ENCODE measurements around the gene CSAD. TPM values are rescaled to one million over a fixed set of nuclear protein-coding genes. Genes with fewer than 3 reads are reported as not detected.
"Not testable (repeated sequence)": the region's sequence is repeated elsewhere in the genome, so short reads cannot be mapped to it uniquely, and the experiment has no call there.

Gene CSAD
- total RNA-seq, 5 donors from 2014 or later (not counting 1 experiment from before 2014, with no cell fraction given): 48.6 to 69.6 (median 62.3) TPM

GRCh38 chr12:53204351-53204750, 23.6 kb upstream of the CSAD start:
- no peaks in the 10 kb centered on the region for H3K9me3 Mint-ChIP-seq
- no peak overlapping the region for H3K27ac ChIP-seq (ENCODE audit: low read length)

DNA sequence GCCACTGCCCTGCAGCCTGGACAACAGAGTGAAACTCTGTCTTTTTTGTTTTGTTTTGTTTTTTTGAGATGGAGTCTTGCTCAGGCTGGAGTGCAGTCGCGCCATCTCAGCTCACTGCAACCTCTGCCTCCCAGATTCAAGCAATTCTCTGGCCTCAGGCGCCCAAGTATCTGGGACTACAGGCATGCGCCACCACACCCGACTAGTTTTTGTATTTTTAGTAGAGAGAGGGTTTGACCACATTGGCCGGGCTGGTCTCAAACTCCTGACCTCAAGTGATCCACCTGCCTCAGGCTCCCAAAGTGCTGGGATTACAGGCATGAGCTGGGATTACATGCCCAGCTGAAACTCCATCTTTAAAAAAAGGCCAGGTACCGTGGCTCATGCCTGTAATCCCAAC, 21.6 kb upstream of the CSAD start:
- peak overlapping the region in 1 of 2 donors; percentile 88 for H3K27ac Mint-ChIP-seq

More at GRCh38 chr12:53204351-53204750, 23.6 kb upstream of the CSAD start:
- Histone ChIP-seq H3K4me1 (ENCODE audit: control insufficient read depth in 1 of 2, extremely low read depth in 1 of 2, insufficient read depth in 2 of 2, low read length in 2 of 2) (peaks cover 48 to 88% of the 10 kb centered on the region in 2 experiments), H3K27me3 (replicated peaks in 1 of 2; ENCODE audit: control insufficient read depth in 2 of 2, extremely low read depth in 1 of 2, insufficient read depth in 2 of 2, low read length in 1 of 2) (no peaks in the 10 kb centered on the region), H3K4me3 (ENCODE audit: control insufficient read depth in 1 of 2, extremely low read depth in 1 of 2, low read length in 1 of 2) (no peak overlapping the region), H3K9me3 (no peaks in the 10 kb centered on the region), H3K36me3 (ENCODE audit: control insufficient read depth in 2 of 2, extremely low read depth in 1 of 2, insufficient read depth in 1 of 2, low read length in 1 of 2) (peaks cover 0 to 9% of the 10 kb centered on the region in 2 donors)
- no peaks in the 10 kb centered on the region for H3K27me3 Mint-ChIP-seq
- ATAC-seq (replicated peaks in 1 of 4): no peak
- POLR2A ChIA-PET: interaction anchor here in 1 of 2 donors (0.6 to 1.0 kb wide), 2 partner anchors 24 to 199 kb away, joined by 7 to 15 read pairs; partner anchors contain the start of genes CSAD and ZNF740
- CTCF ChIA-PET: no interaction called here
- peak overlapping the region; percentile 83 to 87 for H3K27ac Mint-ChIP-seq
- no peak for DNase-seq
- peak overlapping the region; percentile 69 to 83 (median 78) for H3K4me3 Mint-ChIP-seq
- H3K36me3 Mint-ChIP-seq: peaks cover 26% of the 10 kb centered on the region
- H3K4me1 Mint-ChIP-seq: peaks cover 87 to 91% (median 87%) of the 10 kb centered on the region in 3 donors
- no CpG with 5 or more reads among the region's 1 CpG for WGBS (ENCODE audit: insufficient coverage)

GRCh38 chr12:53201639-53202038, 20.9 kb upstream of the CSAD start:
- POLR2A ChIA-PET: interaction anchor here in 1 of 2 donors (0.5 kb wide), 1 partner anchor 195 kb away, joined by 5 read pairs; the partner anchor contains the start of gene EIF4B

More for the DNA sequence above, 21.6 kb upstream of the CSAD start:
- not testable (repeated sequence) for H3K4me3 ChIP-seq (ENCODE audit: control insufficient read depth in 1 of 2, extremely low read depth in 1 of 2, low read length in 1 of 2); H3K27me3 Mint-ChIP-seq; DNase-seq; H3K27me3 ChIP-seq (replicated peaks in 1 of 2; ENCODE audit: control insufficient read depth in 2 of 2, extremely low read depth in 1 of 2, insufficient read depth in 2 of 2, low read length in 1 of 2); ATAC-seq (replicated peaks in 1 of 4); H3K9me3 Mint-ChIP-seq; H3K9me3 ChIP-seq; H3K4me3 Mint-ChIP-seq; H3K27ac ChIP-seq (ENCODE audit: low read length)
- peaks cover 40 to 88% of the 10 kb centered on the region in 2 experiments for H3K4me1 ChIP-seq (ENCODE audit: control insufficient read depth in 1 of 2, extremely low read depth in 1 of 2, insufficient read depth in 2 of 2, low read length in 2 of 2)
- ChIA-PET POLR2A (interaction anchor here in 1 of 2 donors (0.5 kb wide), 1 partner anchor 196 kb away, joined by 5 read pairs; the partner anchor contains the start of gene EIF4B), CTCF (interaction anchor here in 1 of 2 donors (0.7 to 1.2 kb wide), 2 partner anchors 12 to 58 kb away, joined by 3 to 5 read pairs; no protein-coding TSS in a partner anchor)
- peaks cover 0 to 16% of the 10 kb centered on the region in 2 donors for H3K36me3 ChIP-seq (ENCODE audit: control insufficient read depth in 2 of 2, extremely low read depth in 1 of 2, insufficient read depth in 1 of 2, low read length in 1 of 2)
- 100% methylated on average over 2 of the region's 7 CpGs for WGBS (ENCODE audit: insufficient coverage)
- Mint-ChIP-seq H3K36me3 (peaks cover 40% of the 10 kb centered on the region), H3K4me1 (peaks cover 85 to 90% (median 85%) of the 10 kb centered on the region in 3 donors)

GRCh38 chr12:53201177-53201541, 20.4 kb upstream of the CSAD start:
- H3K9me3 Mint-ChIP-seq: no peaks in the 10 kb centered on the region
- peak overlapping the region; percentile 70 to 74 (median 71) for H3K4me3 Mint-ChIP-seq
- Histone ChIP-seq H3K27ac (ENCODE audit: low read length) (peak overlapping the region; percentile 38), H3K9me3 (no peaks in the 10 kb centered on the region), H3K4me1 (ENCODE audit: control insufficient read depth in 1 of 2, extremely low read depth in 1 of 2, insufficient read depth in 2 of 2, low read length in 2 of 2) (peaks cover 32 to 88% of the 10 kb centered on the region in 2 experiments), H3K4me3 (ENCODE audit: control insufficient read depth in 1 of 2, extremely low read depth in 1 of 2, low read length in 1 of 2) (no peak overlapping the region), H3K36me3 (ENCODE audit: control insufficient read depth in 2 of 2, extremely low read depth in 1 of 2, insufficient read depth in 1 of 2, low read length in 1 of 2) (peaks cover 2 to 28% of the 10 kb centered on the region in 2 donors), H3K27me3 (replicated peaks in 1 of 2; ENCODE audit: control insufficient read depth in 2 of 2, extremely low read depth in 1 of 2, insufficient read depth in 2 of 2, low read length in 1 of 2) (no peaks in the 10 kb centered on the region)
- peak overlapping the region; percentile 93 to 96 for H3K27ac Mint-ChIP-seq
- DNase-seq: no peak
- peaks cover 83 to 91% (median 89%) of the 10 kb centered on the region in 3 donors for H3K4me1 Mint-ChIP-seq
- H3K36me3 Mint-ChIP-seq: peaks cover 51% of the 10 kb centered on the region
- WGBS (ENCODE audit: insufficient coverage): 67% methylated on average over 1 of the region's 1 CpG
- ATAC-seq (replicated peaks in 1 of 4): no peak
- ChIA-PET CTCF (interaction anchor here (0.5 to 1.2 kb wide), 3 partner anchors 11 to 803 kb away, joined by 3 to 6 read pairs (median 5); no protein-coding TSS in a partner anchor), POLR2A (no interaction called here)
- no peaks in the 10 kb centered on the region for H3K27me3 Mint-ChIP-seq

More at GRCh38 chr12:53201639-53202038, 20.9 kb upstream of the CSAD start:
- Mint-ChIP-seq H3K27me3 (no peaks in the 10 kb centered on the region), H3K4me1 (peaks cover 84 to 90% (median 87%) of the 10 kb centered on the region in 3 donors), H3K27ac (peak overlapping the region; percentile 74 to 88), H3K36me3 (peaks cover 47% of the 10 kb centered on the region), H3K4me3 (peak overlapping the region; percentile 13 to 74 (median 36)), H3K9me3 (no peaks in the 10 kb centered on the region)
- Histone ChIP-seq H3K9me3 (no peaks in the 10 kb centered on the region), H3K4me3 (ENCODE audit: control insufficient read depth in 1 of 2, extremely low read depth in 1 of 2, low read length in 1 of 2) (no peak overlapping the region), H3K4me1 (ENCODE audit: control insufficient read depth in 1 of 2, extremely low read depth in 1 of 2, insufficient read depth in 2 of 2, low read length in 2 of 2) (peaks cover 35 to 90% of the 10 kb centered on the region in 2 experiments), H3K36me3 (ENCODE audit: control insufficient read depth in 2 of 2, extremely low read depth in 1 of 2, insufficient read depth in 1 of 2, low read length in 1 of 2) (peaks cover 0 to 23% of the 10 kb centered on the region in 2 donors), H3K27ac (ENCODE audit: low read length) (no peak overlapping the region), H3K27me3 (replicated peaks in 1 of 2; ENCODE audit: control insufficient read depth in 2 of 2, extremely low read depth in 1 of 2, insufficient read depth in 2 of 2, low read length in 1 of 2) (no peaks in the 10 kb centered on the region)
- CTCF ChIA-PET: interaction anchor here (0.5 to 1.2 kb wide), 3 partner anchors 12 to 804 kb away, joined by 3 to 6 read pairs (median 5); no protein-coding TSS in a partner anchor
- WGBS (ENCODE audit: insufficient coverage): 86% methylated on average over 3 of the region's 4 CpGs
- DNase-seq (no peak), ATAC-seq (replicated peaks in 1 of 4) (no peak)

- ChIA-PET POLR2A (interaction anchor here in 1 of 2 donors (0.6 kb wide), 1 partner anchor 281 kb away, joined by 3 read pairs; no protein-coding TSS in a partner anchor), CTCF (interaction anchor here in 1 of 2 donors (0.7 kb wide), 1 partner anchor 1336 kb away, joined by 3 read pairs; no protein-coding TSS in a partner anchor)
- peak overlapping the region; percentile 93 to 96 for H3K27ac Mint-ChIP-seq
Observed at GRCh38 chr12:53200458-53201176, 19.9 kb upstream of the CSAD start.

GRCh38 chr12:53200107-53200457, 19.4 kb upstream of the CSAD start:
- Histone ChIP-seq H3K4me1 (ENCODE audit: control insufficient read depth in 1 of 2, extremely low read depth in 1 of 2, insufficient read depth in 2 of 2, low read length in 2 of 2) (peaks cover 26 to 77% of the 10 kb centered on the region in 2 experiments), H3K4me3 (ENCODE audit: control insufficient read depth in 1 of 2, extremely low read depth in 1 of 2, low read length in 1 of 2) (peak overlapping the region in 1 of 2 donors; percentile 14), H3K27ac (ENCODE audit: low read length) (peak overlapping the region; percentile 38), H3K36me3 (ENCODE audit: control insufficient read depth in 2 of 2, extremely low read depth in 1 of 2, insufficient read depth in 1 of 2, low read length in 1 of 2) (peaks cover 10 to 38% of the 10 kb centered on the region in 2 donors), H3K27me3 (replicated peaks in 1 of 2; ENCODE audit: control insufficient read depth in 2 of 2, extremely low read depth in 1 of 2, insufficient read depth in 2 of 2, low read length in 1 of 2) (no peaks in the 10 kb centered on the region), H3K9me3 (no peaks in the 10 kb centered on the region)
- WGBS (ENCODE audit: insufficient coverage): no CpG with 5 or more reads among the region's 2 CpGs
- DNase-seq (no peak), ATAC-seq (replicated peaks in 1 of 4) (no peak)
- ChIA-PET CTCF (interaction anchor here (0.7 to 1.2 kb wide), 2 partner anchors 14 to 1335 kb away, joined by 3 to 5 read pairs; no protein-coding TSS in a partner anchor), POLR2A (interaction anchor here in 1 of 2 donors (0.6 kb wide), 1 partner anchor 281 kb away, joined by 3 read pairs; no protein-coding TSS in a partner anchor)
- Mint-ChIP-seq H3K27ac (peak overlapping the region; percentile 93 to 96), H3K4me3 (peak overlapping the region; percentile 70 to 74 (median 71)), H3K36me3 (peaks cover 60% of the 10 kb centered on the region), H3K4me1 (peaks cover 79 to 90% (median 86%) of the 10 kb centered on the region in 3 donors), H3K9me3 (no peaks in the 10 kb centered on the region), H3K27me3 (no peaks in the 10 kb centered on the region)

More at GRCh38 chr12:53200458-53201176, 19.9 kb upstream of the CSAD start:
- Histone ChIP-seq H3K9me3 (no peaks in the 10 kb centered on the region), H3K27me3 (replicated peaks in 1 of 2; ENCODE audit: control insufficient read depth in 2 of 2, extremely low read depth in 1 of 2, insufficient read depth in 2 of 2, low read length in 1 of 2) (no peaks in the 10 kb centered on the region), H3K4me3 (ENCODE audit: control insufficient read depth in 1 of 2, extremely low read depth in 1 of 2, low read length in 1 of 2) (peak overlapping the region in 1 of 2 donors; percentile 14), H3K36me3 (ENCODE audit: control insufficient read depth in 2 of 2, extremely low read depth in 1 of 2, insufficient read depth in 1 of 2, low read length in 1 of 2) (peaks cover 7 to 33% of the 10 kb centered on the region in 2 donors), H3K4me1 (ENCODE audit: control insufficient read depth in 1 of 2, extremely low read depth in 1 of 2, insufficient read depth in 2 of 2, low read length in 2 of 2) (peaks cover 29 to 82% of the 10 kb centered on the region in 2 experiments), H3K27ac (ENCODE audit: low read length) (peak overlapping the region; percentile 38)
- no peaks in the 10 kb centered on the region for H3K27me3 Mint-ChIP-seq
- peaks cover 55% of the 10 kb centered on the region for H3K36me3 Mint-ChIP-seq
- 0% methylated on average over 6 of the region's 10 CpGs for WGBS (ENCODE audit: insufficient coverage)
- H3K4me1 Mint-ChIP-seq: peaks cover 79 to 92% (median 87%) of the 10 kb centered on the region in 3 donors
- H3K9me3 Mint-ChIP-seq: no peaks in the 10 kb centered on the region
- peak overlapping the region; percentile 70 to 74 (median 71) for H3K4me3 Mint-ChIP-seq
- peak; percentile 52 to 65 (median 62) for ATAC-seq (replicated peaks in 1 of 4)
- peak in 2 of 35 experiments; percentile 33 to 48 for DNase-seq
